Measurements from ENCODE around the gene SPINT1. TPM values are rescaled to one million over a fixed set of nuclear protein-coding genes. Genes with fewer than 3 reads are reported as not detected.

Gene SPINT1
- total and polyA plus RNA-seq, 2 donors (not counting 1 experiment from before 2014, with no cell fraction given) = 14.4 to 21.3 TPM

GRCh38 chr15:40826423-40827075 lies 17.3 kb upstream of the SPINT1 start:
- Histone ChIP-seq H3K4me1 (ENCODE audit: control insufficient read depth in 2 of 2, insufficient read depth in 2 of 2, low read length in 2 of 2) (no peaks in the 10 kb centered on the region), H3K9ac (ENCODE audit: low read length) (no peak overlapping the region), H3K9me3 (ENCODE audit: control extremely low read depth in 1 of 3, control insufficient read depth in 2 of 3, insufficient read depth in 1 of 3, low read length in 2 of 3) (no peaks in the 10 kb centered on the region), H3K4me3 (ENCODE audit: control extremely low read depth in 1 of 5, extremely low read depth in 1 of 5, insufficient read depth in 1 of 5, low read depth in 2 of 5, low read length in 4 of 5) (no peak overlapping the region), H3K36me3 (replicated peaks in 1 of 2; ENCODE audit: control extremely low read depth in 1 of 2, control insufficient read depth in 1 of 2, extremely low read depth in 1 of 2, insufficient read depth in 2 of 2, low read length in 1 of 2) (no peaks in the 10 kb centered on the region), H3K27ac (ENCODE audit: low read length in 2 of 2) (no peak overlapping the region), H3K79me2 (ENCODE audit: control insufficient read depth, insufficient read depth, low read length) (no peaks in the 10 kb centered on the region), H3K4me2 (replicated peaks; ENCODE audit: low read depth, low read length, poor library complexity, severe bottlenecking) (no peak overlapping the region), H2AFZ (ENCODE audit: insufficient read depth, low read depth, low read length, poor library complexity, severe bottlenecking) (no peak overlapping the region), H4K20me1 (ENCODE audit: control insufficient read depth, insufficient read depth, low read length, poor library complexity, severe bottlenecking) (no peaks in the 10 kb centered on the region), H3K27me3 (replicated peaks in 1 of 4; ENCODE audit: control extremely low read depth in 1 of 4, control insufficient read depth in 3 of 4, insufficient read depth in 4 of 4, low read length in 3 of 4) (no peaks in the 10 kb centered on the region)
- Mint-ChIP-seq H3K9me3 (ENCODE audit: insufficient read depth) (no peaks in the 10 kb centered on the region), H3K27ac (no peak overlapping the region), H3K4me1 (no peaks in the 10 kb centered on the region), H3K4me3 (no peak overlapping the region), H3K27me3 (no peaks in the 10 kb centered on the region)
- WGBS (ENCODE audit: insufficient coverage) = 90% methylated on average over 2 of the region's 4 CpGs
- ChIA-PET POLR2A (no interaction called here), CTCF (no interaction called here)
- TF ChIP-seq, protein P1, sequence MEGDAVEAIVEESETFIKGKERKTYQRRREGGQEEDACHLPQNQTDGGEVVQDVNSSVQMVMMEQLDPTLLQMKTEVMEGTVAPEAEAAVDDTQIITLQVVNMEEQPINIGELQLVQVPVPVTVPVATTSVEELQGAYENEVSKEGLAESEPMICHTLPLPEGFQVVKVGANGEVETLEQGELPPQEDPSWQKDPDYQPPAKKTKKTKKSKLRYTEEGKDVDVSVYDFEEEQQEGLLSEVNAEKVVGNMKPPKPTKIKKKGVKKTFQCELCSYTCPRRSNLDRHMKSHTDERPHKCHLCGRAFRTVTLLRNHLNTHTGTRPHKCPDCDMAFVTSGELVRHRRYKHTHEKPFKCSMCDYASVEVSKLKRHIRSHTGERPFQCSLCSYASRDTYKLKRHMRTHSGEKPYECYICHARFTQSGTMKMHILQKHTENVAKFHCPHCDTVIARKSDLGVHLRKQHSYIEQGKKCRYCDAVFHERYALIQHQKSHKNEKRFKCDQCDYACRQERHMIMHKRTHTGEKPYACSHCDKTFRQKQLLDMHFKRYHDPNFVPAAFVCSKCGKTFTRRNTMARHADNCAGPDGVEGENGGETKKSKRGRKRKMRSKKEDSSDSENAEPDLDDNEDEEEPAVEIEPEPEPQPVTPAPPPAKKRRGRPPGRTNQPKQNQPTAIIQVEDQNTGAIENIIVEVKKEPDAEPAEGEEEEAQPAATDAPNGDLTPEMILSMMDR (IDR thresholded peaks at IDR 0.05) = no peak
- no peak for TF ChIP-seq EZH2 (IDR thresholded peaks at IDR 0.05; ENCODE audit: borderline replicate concordance, insufficient read depth, low read depth, low read length, poor library complexity, severe bottlenecking)
- DNase-seq (no peak), ATAC-seq (ENCODE audit: low read depth) (no peak)
- intact Hi-C loops (cut with micrococcal nuclease) = no loop called here

DNA sequence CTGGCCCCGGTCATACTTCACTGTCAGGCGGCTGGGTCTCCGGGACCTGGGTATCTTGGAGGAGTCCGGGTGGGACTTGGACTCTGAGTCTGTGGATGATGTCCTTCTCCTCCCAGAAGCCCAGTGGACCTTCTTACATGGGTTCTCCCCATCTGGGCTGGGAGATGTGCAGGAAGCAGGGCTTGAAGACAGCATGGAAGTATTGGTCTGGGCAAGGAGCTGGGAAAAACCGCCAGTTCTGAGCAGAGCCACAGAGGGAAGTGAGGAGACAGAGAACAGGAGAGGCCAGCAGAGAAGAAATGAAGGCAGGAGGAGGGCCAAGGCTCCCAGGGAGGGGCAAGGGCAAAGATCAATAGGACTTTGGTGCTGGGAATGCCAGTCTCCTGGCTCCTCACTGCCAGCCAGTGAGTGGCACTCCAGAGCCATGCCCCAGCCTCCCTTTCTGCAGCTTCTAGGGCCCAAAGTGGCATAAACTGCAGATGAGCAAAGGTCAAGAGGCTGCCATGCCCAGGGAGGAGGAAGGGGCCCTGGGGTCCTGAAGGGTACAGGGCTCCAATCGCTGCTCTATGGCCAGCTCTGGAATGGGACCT lies 15.3 kb upstream of the SPINT1 start, which contains the start of gene PPP1R14D:
Gene PPP1R14D, minus strand, starts transcription at position 262 of the 590 bp plus-strand sequence. Its CDS starts 67 bp downstream, at position 195.
- Mint-ChIP-seq H3K27ac (no peak within 1 kb of the TSS), H3K9me3 (ENCODE audit: insufficient read depth) (no peaks in the 10 kb centered on the region), H3K4me1 (no peaks in the 10 kb centered on the region), H3K4me3 (no peak within 1 kb of the TSS), H3K27me3 (no peaks in the 10 kb centered on the region)
- Histone ChIP-seq H3K4me3 (ENCODE audit: control extremely low read depth in 1 of 5, extremely low read depth in 1 of 5, insufficient read depth in 1 of 5, low read depth in 2 of 5, low read length in 4 of 5) (no peak within 1 kb of the TSS), H3K9ac (ENCODE audit: low read length) (no peak within 1 kb of the TSS), H3K27me3 (replicated peaks in 1 of 4; ENCODE audit: control extremely low read depth in 1 of 4, control insufficient read depth in 3 of 4, insufficient read depth in 4 of 4, low read length in 3 of 4) (no peaks in the 10 kb centered on the region), H3K4me1 (ENCODE audit: control insufficient read depth in 2 of 2, insufficient read depth in 2 of 2, low read length in 2 of 2) (no peaks in the 10 kb centered on the region), H2AFZ (ENCODE audit: insufficient read depth, low read depth, low read length, poor library complexity, severe bottlenecking) (no peak within 1 kb of the TSS), H3K36me3 (replicated peaks in 1 of 2; ENCODE audit: control extremely low read depth in 1 of 2, control insufficient read depth in 1 of 2, extremely low read depth in 1 of 2, insufficient read depth in 2 of 2, low read length in 1 of 2) (no peaks in the 10 kb centered on the region), H4K20me1 (ENCODE audit: control insufficient read depth, insufficient read depth, low read length, poor library complexity, severe bottlenecking) (no peaks in the 10 kb centered on the region), H3K27ac (ENCODE audit: low read length in 2 of 2) (no peak within 1 kb of the TSS), H3K9me3 (ENCODE audit: control extremely low read depth in 1 of 3, control insufficient read depth in 2 of 3, insufficient read depth in 1 of 3, low read length in 2 of 3) (peaks cover 0 to 3% (median 0%) of the 10 kb centered on the region in 3 donors), H3K79me2 (ENCODE audit: control insufficient read depth, insufficient read depth, low read length) (no peaks in the 10 kb centered on the region), H3K4me2 (replicated peaks; ENCODE audit: low read depth, low read length, poor library complexity, severe bottlenecking) (no peak within 1 kb of the TSS)
- ChIA-PET CTCF (interaction anchor here (1.8 kb wide), 1 partner anchor 9 kb away, joined by 5 read pairs; no protein-coding TSS in a partner anchor), POLR2A (no interaction called here)
- WGBS (ENCODE audit: insufficient coverage) = 94% methylated on average over 5 of the region's 6 CpGs
- DNase-seq (peak; percentile 2), ATAC-seq (ENCODE audit: low read depth) (no peak)
- no peak for TF ChIP-seq EZH2 (IDR thresholded peaks at IDR 0.05; ENCODE audit: borderline replicate concordance, insufficient read depth, low read depth, low read length, poor library complexity, severe bottlenecking)
- TF ChIP-seq, protein P1 (IDR thresholded peaks at IDR 0.05) = no peak
- intact Hi-C loops (cut with micrococcal nuclease) = no loop called here
